ENCODE measurements around the gene ATPAF1.

ATPAF1 gene

GRCh38 chr1:46650491-46650890, 17.7 kb downstream of the ATPAF1 start:
- no peak for DNase-seq (ENCODE audit: low read depth, low spot score)

DNA sequence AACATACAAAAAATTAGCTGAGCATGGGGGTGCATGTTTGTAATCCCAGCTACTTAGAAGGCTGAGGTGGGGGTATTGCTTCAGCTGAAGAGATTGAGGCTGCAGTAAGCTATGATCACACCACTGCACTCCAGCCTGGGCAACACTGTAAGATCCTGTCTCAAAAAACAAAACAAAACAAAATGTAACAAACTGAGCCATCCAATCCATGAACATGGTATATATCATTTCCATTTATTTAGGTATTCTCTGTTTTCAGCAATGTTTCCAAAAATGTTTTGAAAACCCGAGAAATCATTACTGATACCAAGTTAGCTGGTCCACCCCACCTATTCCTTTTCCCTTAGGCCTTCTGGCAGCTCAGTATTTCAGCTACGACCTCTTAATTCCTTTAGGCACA, 18.4 kb downstream of the ATPAF1 start:
- no peak for DNase-seq (ENCODE audit: low read depth, low spot score)

- no peak for DNase-seq (ENCODE audit: low read depth, low spot score)
These were observed 20.6 kb downstream of the ATPAF1 start for GRCh38 chr1:46647611-46648010.

DNA sequence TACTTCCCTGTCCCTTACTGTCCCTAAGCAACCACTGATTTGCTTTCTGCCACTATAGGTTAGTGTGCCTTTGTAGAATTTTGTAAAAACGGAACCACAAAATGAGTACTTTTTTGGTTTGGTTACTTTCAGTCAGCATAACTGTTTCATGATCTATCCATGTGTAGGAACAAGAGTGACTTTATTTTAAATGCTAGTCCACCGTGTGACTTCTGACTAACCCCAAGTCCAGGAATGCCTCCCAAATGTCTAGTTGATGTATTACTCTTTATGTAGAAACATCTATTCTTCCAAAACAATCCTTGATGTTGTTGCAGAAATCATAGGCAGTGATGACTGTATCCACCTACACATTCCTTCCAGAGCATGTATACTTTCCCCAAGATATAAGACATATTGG, 21.3 kb downstream of the ATPAF1 start:
- no peak for DNase-seq (ENCODE audit: low read depth, low spot score)

GRCh38 chr1:46646331-46646730, 21.8 kb downstream of the ATPAF1 start:
- DNase-seq (ENCODE audit: low read depth, low spot score): no peak

- DNase-seq (ENCODE audit: low read depth, low spot score): no peak
These were observed 22.3 kb downstream of the ATPAF1 start for GRCh38 chr1:46645815-46646214.

- no peak for DNase-seq (ENCODE audit: low read depth, low spot score)
These were observed 24.8 kb downstream of the ATPAF1 start for GRCh38 chr1:46643368-46643775.

GRCh38 chr1:46642115-46642680, 26.0 kb downstream of the ATPAF1 start:
- DNase-seq (ENCODE audit: low read depth, low spot score): no peak

DNA sequence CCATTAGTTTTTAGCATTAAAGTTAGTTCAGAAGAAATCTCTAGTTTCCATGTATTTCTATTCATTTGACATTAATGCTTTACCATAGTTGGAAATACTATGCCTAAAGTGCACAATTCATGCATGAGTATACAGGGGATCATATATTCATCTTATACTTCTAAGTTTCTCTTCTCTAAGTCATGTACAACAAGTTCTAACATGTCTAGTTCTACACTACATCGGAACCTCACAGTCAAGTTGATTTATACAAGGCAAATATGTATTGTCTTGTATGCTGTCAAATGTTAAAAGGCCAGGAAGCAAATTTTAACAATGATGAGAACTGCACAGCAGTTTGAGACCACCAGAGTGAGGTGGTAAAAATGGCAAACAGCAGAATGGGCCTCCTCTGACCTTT, 28.6 kb downstream of the ATPAF1 start:
- DNase-seq (ENCODE audit: low read depth, low spot score): no peak

DNA sequence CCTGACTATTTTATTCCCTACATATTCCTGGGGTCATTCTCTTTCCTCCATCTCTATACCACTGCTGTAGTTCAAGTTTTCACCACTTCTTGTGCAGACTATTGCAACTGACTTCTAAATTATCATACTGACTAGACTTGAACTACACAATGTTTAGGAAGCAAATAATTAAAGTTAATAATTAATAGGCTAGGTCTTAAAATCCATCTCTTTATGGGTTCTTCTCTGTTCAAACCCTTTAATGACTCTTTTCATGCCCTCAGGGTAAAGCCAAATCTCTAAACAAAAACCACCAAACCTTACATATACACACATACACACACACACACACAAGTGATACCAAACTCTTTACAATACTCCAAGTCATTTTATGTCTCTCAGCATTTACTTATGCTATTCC, 29.2 kb downstream of the ATPAF1 start:
- DNase-seq (ENCODE audit: low read depth, low spot score): no peak

GRCh38 chr1:46637444-46638083, 30.6 kb downstream of the ATPAF1 start:
- no peak for DNase-seq (ENCODE audit: low read depth, low spot score)

DNA sequence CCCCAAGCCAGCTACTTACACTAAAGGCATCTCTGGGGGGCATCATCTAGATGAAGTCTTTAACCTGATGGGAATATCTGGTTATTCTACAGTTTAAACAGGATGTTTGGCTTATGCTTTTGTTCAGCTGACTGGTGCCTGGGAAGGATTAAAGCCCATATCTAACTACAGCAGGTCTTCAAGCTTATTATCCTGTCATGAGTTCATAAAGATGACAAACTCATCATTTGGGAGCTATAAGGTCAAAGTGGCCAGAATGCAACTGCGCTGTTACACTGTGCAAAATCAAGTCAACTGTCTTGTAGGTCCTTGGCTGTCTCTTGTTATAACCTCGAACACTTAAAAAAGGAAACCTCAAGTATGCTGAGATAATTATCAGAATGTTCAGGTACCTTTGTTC, 33.0 kb downstream of the ATPAF1 start:
- DNase-seq (ENCODE audit: low read depth, low spot score): no peak

DNA sequence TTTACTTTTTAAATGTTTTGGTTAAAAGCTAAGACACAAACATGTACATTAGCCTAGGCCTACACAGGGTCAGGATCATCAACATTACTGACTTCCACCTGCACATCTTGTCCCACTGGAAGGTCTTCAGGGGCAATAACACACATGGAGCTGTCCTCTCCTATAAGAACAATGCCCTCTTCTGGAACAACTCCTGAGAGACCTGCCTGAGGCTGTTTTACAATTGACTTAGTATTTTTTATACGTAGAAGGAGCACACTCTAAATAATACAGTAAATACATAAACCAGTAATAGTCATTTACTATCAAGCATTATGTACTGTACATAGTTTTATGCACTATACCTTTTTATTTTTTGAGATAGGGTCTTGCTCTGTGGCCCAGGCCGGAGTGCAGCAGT, 37.4 kb downstream of the ATPAF1 start:
- no peak for DNase-seq (ENCODE audit: low read depth, low spot score)

- no peak for DNase-seq (ENCODE audit: low read depth, low spot score)
These were observed 44.2 kb downstream of the ATPAF1 start for GRCh38 chr1:46623743-46624644.

- no peak for DNase-seq (ENCODE audit: low read depth, low spot score)
These were observed 45.8 kb downstream of the ATPAF1 start for GRCh38 chr1:46622344-46622743.

DNA sequence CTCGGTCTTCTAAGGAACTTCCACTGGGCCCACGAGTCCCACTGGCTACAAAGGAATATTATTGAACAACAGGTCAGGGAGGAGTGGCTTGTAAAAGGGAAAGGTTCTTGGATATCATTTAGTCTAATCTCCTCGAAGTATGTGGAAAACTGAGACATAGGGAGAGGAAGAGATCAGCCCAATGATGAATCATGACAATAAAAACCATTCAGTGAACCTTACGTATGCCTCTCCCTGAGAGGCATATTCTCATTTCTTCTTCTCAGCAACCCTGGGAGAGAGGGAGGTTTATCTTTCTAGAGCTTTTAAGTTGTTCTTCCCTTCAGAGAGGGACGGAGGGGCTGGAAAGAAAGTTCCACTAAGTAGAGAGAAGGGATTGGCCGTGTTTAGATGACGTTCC, 46.2 kb downstream of the ATPAF1 start:
- DNase-seq (ENCODE audit: low read depth, low spot score): no peak

DNA sequence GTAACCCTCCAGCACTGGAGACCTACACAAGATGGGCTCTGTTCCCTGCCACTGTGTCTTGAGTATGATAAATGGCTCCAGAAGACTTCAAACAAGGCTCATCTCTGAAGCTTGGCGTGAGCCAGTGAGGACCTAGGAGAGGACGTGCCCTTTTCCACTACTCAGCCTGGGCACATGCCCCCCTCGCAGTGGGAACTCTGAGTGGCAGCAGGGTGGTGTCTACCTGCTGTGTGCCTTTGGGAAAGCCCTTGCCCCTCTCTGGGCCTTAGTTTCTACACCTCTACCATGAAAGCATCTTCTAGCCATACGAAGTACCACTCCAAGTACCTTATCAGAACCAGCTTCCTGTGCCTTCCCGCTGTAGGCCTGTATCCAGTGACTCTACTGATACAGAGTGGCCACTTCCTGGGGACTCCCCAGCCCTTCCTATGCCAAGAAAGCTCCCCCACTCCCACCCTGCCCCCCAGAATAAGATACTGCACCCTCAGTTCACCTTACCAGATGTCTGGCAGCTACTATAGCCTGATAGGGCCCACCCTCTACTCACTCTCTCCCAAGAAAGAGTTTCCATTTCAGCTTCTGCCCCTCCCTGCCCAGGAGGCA, 48.4 kb downstream of the ATPAF1 start:
- no peak for DNase-seq (ENCODE audit: low read depth, low spot score)

- DNase-seq (ENCODE audit: low read depth, low spot score): no peak
These were observed 49.3 kb downstream of the ATPAF1 start for GRCh38 chr1:46618754-46619415.

- DNase-seq (ENCODE audit: low read depth, low spot score): no peak
These were observed 50.3 kb downstream of the ATPAF1 start for GRCh38 chr1:46617833-46618232.

GRCh38 chr1:46617108-46617800, 50.9 kb downstream of the ATPAF1 start:
- DNase-seq (ENCODE audit: low read depth, low spot score): no peak
